Spinal cord (tissue), 10 donors: ENCODE data around the gene MUS81. TPM values are rescaled to one million over a fixed set of nuclear protein-coding genes. Genes with fewer than 3 reads are reported as not detected.
"Not testable (repeated sequence)": the region's sequence is repeated elsewhere in the genome, so short reads cannot be mapped to it uniquely, and the experiment has no call there.

Source experiments
- DNase-seq, 6 donors: peaks; one replicate each; pipeline versions ENCODE4 v3.0.0 to v3.0.0-alpha.2; 2013 to 2015; ENCODE audit warnings: low spot score in 6 of 6, low read depth in 4 of 6
- H3K27ac ChIP-seq: one replicate; pipeline ENCODE4 v1.5.1; 2013; ENCODE audit warnings: low read depth, low read length, control low read depth
- H3K27me3 ChIP-seq: one replicate; pipeline ENCODE4 v1.6.1; 2013; ENCODE audit warnings: low read length; ENCODE audit not compliant: control insufficient read depth, insufficient read depth
- H3K36me3 ChIP-seq: one replicate; pipeline ENCODE4 v1.6.1; 2013; ENCODE audit warnings: low read length; ENCODE audit not compliant: control insufficient read depth, insufficient read depth
- H3K4me1 ChIP-seq: one replicate; pipeline ENCODE4 v1.6.1; 2013; ENCODE audit warnings: low read length; ENCODE audit not compliant: control insufficient read depth, insufficient read depth
- H3K4me3 ChIP-seq: one replicate; pipeline ENCODE4 v1.5.1; 2013; ENCODE audit warnings: low read depth, low read length, control low read depth
- H3K9me3 ChIP-seq: one replicate; pipeline ENCODE4 v1.6.1; 2013; ENCODE audit warnings: low read length; ENCODE audit not compliant: control insufficient read depth, insufficient read depth
- WGBS: methylation state at CpG from one replicate; pipeline ENCODE4 v1.1.5; 2013; ENCODE audit warnings: missing lambda C conversion rate; ENCODE audit not compliant: insufficient coverage; 5-methylcytosine and 5-hydroxymethylcytosine counted together
- polyA plus RNA-seq, 2 donors: library from polyadenylated mRNA; unstranded; fragments of 120-200 nt; gene quantifications; one replicate each; pipeline ENCODE4 v1.2.1, GENCODE V29; 2013; ENCODE audit not compliant: insufficient read length in 2 of 2
- total RNA-seq, 2 donors: library from RNA; depleted of rRNA in 1 of 2; stranded (reverse); fragments of 120-200 nt in 1 of 2; fragments of >200 nt in 1 of 2; gene quantifications; one replicate each; pipeline versions ENCODE4 v1.2.3 to v1.2.4, GENCODE V29; 2013 to 2014
- donor health status: healthy.

Gene MUS81
- total and polyA plus RNA-seq, 4 donors: 24.9 to 62.0 (median 53.6) TPM

GRCh38 chr11:65892137-65892540 is 31.9 kb downstream of the MUS81 start:
- not testable (repeated sequence) for H3K36me3 ChIP-seq, DNase-seq, H3K9me3 ChIP-seq
- Histone ChIP-seq H3K4me1 (peaks cover 58% of the 10 kb centered on the region), H3K27ac (peak overlapping the region; percentile 69), H3K4me3 (peak overlapping the region; percentile 60), H3K27me3 (peaks cover 12% of the 10 kb centered on the region)
- 55% methylated on average over 5 of the region's 5 CpGs for WGBS

GRCh38 chr11:65892661-65893317 is 32.6 kb downstream of the MUS81 start:
- H3K4me3 ChIP-seq: no peak overlapping the region
- peaks cover 18% of the 10 kb centered on the region for H3K27me3 ChIP-seq
- peak overlapping the region; percentile 69 for H3K27ac ChIP-seq
- WGBS: 77% methylated on average over 6 of the region's 10 CpGs
- peaks cover 2% of the 10 kb centered on the region for H3K36me3 ChIP-seq
- H3K4me1 ChIP-seq: peaks cover 51% of the 10 kb centered on the region
- no peaks in the 10 kb centered on the region for H3K9me3 ChIP-seq
- DNase-seq: no peak

GRCh38 chr11:65894034-65894591 is 33.9 kb downstream of the MUS81 start:
- peaks cover 43% of the 10 kb centered on the region for H3K4me1 ChIP-seq

GRCh38 chr11:65895482-65895981 is 35.3 kb downstream of the MUS81 start:
- WGBS: 90% methylated on average over 3 of the region's 5 CpGs
- Histone ChIP-seq H3K4me3 (no peak overlapping the region), H3K9me3 (no peaks in the 10 kb centered on the region), H3K36me3 (peaks cover 2% of the 10 kb centered on the region), H3K4me1 (peaks cover 48% of the 10 kb centered on the region), H3K27me3 (peaks cover 44% of the 10 kb centered on the region), H3K27ac (no peak overlapping the region)
- no peak for DNase-seq

More at GRCh38 chr11:65894034-65894591, 33.9 kb downstream of the MUS81 start:
- Histone ChIP-seq H3K36me3 (peaks cover 2% of the 10 kb centered on the region), H3K9me3 (no peaks in the 10 kb centered on the region), H3K4me3 (no peak overlapping the region), H3K27me3 (peaks cover 30% of the 10 kb centered on the region), H3K27ac (peak overlapping the region; percentile 67)
- WGBS: 81% methylated on average over 14 of the region's 16 CpGs
- no peak for DNase-seq

- Histone ChIP-seq H3K27ac (no peak overlapping the region), H3K36me3 (peaks cover 2% of the 10 kb centered on the region), H3K4me1 (peaks cover 46% of the 10 kb centered on the region), H3K27me3 (peaks cover 52% of the 10 kb centered on the region), H3K9me3 (no peaks in the 10 kb centered on the region), H3K4me3 (no peak overlapping the region)
- 86% methylated on average over 14 of the region's 14 CpGs for WGBS
- no peak for DNase-seq
Observed at GRCh38 chr11:65896034-65896999, 36.1 kb downstream of the MUS81 start.

GRCh38 chr11:65897020-65897471 is 36.8 kb downstream of the MUS81 start:
- Histone ChIP-seq H3K36me3 (no peaks in the 10 kb centered on the region), H3K4me1 (peaks cover 38% of the 10 kb centered on the region), H3K27me3 (peaks cover 58% of the 10 kb centered on the region), H3K9me3 (no peaks in the 10 kb centered on the region), H3K27ac (no peak overlapping the region), H3K4me3 (no peak overlapping the region)
- 94% methylated on average over 4 of the region's 4 CpGs for WGBS
- DNase-seq: no peak

- Histone ChIP-seq H3K4me3 (no peak overlapping the region), H3K9me3 (no peaks in the 10 kb centered on the region), H3K27me3 (peaks cover 70% of the 10 kb centered on the region), H3K36me3 (no peaks in the 10 kb centered on the region), H3K4me1 (peaks cover 21% of the 10 kb centered on the region), H3K27ac (no peak overlapping the region)
- WGBS: 21% methylated on average over 27 of the region's 28 CpGs
- DNase-seq: no peak
Observed at GRCh38 chr11:65898656-65899355, 38.6 kb downstream of the MUS81 start.

- Histone ChIP-seq H3K36me3 (no peaks in the 10 kb centered on the region), H3K27me3 (peaks cover 70% of the 10 kb centered on the region), H3K27ac (no peak overlapping the region), H3K4me1 (peaks cover 18% of the 10 kb centered on the region), H3K4me3 (no peak overlapping the region), H3K9me3 (no peaks in the 10 kb centered on the region)
- DNase-seq: no peak
- WGBS: 2% methylated on average over 74 of the region's 78 CpGs
Observed at GRCh38 chr11:65899356-65900124, 39.3 kb downstream of the MUS81 start.
